PFSK-1 (cell line): ENCODE data around the gene SLC22A7. TPM values are rescaled to one million over a fixed set of nuclear protein-coding genes. Genes with fewer than 3 reads are reported as not detected.

Source experiments
- FOXP2 ChIP-seq: optimal IDR thresholded peaks from 2 replicates; pipeline ENCODE3; 2011; ENCODE audit warnings: borderline replicate concordance, control low read depth, inconsistent platforms; ENCODE audit not compliant: insufficient read depth; ENCODE audit errors: extremely low read length, extremely low read depth
- POLR2AphosphoS5 ChIP-seq: IDR thresholded peaks from 2 replicates; pipeline ENCODE4 v1.6.1; 2012; ENCODE audit warnings: low read depth, mild to moderate bottlenecking, control low read depth, low read length, moderate library complexity
- SIN3A ChIP-seq: IDR thresholded peaks from 2 replicates; pipeline ENCODE4 v1.6.1; 2012; ENCODE audit warnings: mild to moderate bottlenecking, low read length, moderate library complexity, borderline replicate concordance; ENCODE audit not compliant: insufficient read depth
- TAF1 ChIP-seq: IDR thresholded peaks from 2 replicates; pipeline ENCODE4 v1.6.1; 2012; ENCODE audit warnings: low read length, control low read depth, borderline replicate concordance; ENCODE audit not compliant: insufficient read depth
- polyA plus RNA-seq: library from polyadenylated mRNA; unstranded; fragments of >200 nt; gene quantifications from one replicate; pipeline ENCODE4 v1.2.1, GENCODE V29; 2012; ENCODE audit warnings: low read depth, missing spikeins; ENCODE audit not compliant: insufficient read length
- TF ChIP-seq, protein P1 (sequence below), 2 experiments: IDR thresholded peaks; 2 replicates each; pipeline versions ENCODE4 v1.6.1 to v1.8.0; 2011 to 2012; ENCODE audit warnings: low read depth in 2 of 2, low read length in 2 of 2, control low read depth in 1 of 2, inconsistent platforms in 1 of 2, mild to moderate bottlenecking in 1 of 2, moderate library complexity in 1 of 2; ENCODE audit not compliant: insufficient read depth in 1 of 2

SLC22A7 gene, protein sequence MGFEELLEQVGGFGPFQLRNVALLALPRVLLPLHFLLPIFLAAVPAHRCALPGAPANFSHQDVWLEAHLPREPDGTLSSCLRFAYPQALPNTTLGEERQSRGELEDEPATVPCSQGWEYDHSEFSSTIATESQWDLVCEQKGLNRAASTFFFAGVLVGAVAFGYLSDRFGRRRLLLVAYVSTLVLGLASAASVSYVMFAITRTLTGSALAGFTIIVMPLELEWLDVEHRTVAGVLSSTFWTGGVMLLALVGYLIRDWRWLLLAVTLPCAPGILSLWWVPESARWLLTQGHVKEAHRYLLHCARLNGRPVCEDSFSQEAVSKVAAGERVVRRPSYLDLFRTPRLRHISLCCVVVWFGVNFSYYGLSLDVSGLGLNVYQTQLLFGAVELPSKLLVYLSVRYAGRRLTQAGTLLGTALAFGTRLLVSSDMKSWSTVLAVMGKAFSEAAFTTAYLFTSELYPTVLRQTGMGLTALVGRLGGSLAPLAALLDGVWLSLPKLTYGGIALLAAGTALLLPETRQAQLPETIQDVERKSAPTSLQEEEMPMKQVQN
- polyA plus RNA-seq = not detected

DNA sequence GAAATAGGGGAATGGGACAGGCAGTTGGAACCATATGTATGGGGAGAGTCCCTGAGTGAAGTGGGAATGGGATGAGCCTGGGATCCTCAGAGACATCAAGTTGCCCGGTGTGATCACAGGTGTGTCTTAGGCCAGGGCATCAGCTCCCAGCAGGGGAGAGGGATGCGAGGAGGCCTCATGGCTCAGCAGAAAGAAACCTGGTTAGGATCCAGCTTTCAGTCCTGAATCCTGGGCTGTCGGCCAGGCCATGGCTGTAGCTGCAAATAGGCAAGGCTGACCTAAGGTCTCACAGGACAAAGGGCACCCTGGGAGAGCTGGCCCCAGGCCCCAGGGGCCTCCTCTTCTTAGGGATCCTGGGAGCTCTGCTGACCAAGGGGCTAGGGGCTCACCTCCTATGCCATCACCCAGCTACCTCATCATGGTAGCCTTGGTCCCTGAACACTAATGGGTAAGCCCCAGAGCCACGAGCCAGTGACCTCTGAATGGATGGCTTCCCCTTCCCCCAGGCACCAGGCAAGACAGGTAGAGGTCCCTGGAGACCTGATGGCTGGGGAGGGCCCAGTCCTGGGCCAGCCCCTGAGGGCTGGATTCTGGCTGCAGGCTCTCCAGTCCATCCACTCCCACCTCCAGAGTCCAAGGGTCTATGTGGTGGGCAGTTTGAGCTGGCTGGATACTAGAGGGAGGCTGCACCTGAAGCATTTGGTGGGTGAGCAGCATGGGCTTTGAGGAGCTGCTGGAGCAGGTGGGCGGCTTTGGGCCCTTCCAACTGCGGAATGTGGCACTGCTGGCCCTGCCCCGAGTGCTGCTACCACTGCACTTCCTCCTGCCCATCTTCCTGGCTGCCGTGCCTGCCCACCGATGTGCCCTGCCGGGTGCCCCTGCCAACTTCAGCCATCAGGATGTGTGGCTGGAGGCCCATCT lies at the start of gene SLC22A7:
SLC22A7 (plus strand) TSS at position 617 of the 921 bp plus-strand sequence; CDS start at position 716, 99 bp downstream.
- no peak for TF ChIP-seq FOXP2
- no peak for TF ChIP-seq POLR2AphosphoS5
- no peak for TF ChIP-seq SIN3A
- TF ChIP-seq TAF1 = no peak
- TF ChIP-seq, protein P1, sequence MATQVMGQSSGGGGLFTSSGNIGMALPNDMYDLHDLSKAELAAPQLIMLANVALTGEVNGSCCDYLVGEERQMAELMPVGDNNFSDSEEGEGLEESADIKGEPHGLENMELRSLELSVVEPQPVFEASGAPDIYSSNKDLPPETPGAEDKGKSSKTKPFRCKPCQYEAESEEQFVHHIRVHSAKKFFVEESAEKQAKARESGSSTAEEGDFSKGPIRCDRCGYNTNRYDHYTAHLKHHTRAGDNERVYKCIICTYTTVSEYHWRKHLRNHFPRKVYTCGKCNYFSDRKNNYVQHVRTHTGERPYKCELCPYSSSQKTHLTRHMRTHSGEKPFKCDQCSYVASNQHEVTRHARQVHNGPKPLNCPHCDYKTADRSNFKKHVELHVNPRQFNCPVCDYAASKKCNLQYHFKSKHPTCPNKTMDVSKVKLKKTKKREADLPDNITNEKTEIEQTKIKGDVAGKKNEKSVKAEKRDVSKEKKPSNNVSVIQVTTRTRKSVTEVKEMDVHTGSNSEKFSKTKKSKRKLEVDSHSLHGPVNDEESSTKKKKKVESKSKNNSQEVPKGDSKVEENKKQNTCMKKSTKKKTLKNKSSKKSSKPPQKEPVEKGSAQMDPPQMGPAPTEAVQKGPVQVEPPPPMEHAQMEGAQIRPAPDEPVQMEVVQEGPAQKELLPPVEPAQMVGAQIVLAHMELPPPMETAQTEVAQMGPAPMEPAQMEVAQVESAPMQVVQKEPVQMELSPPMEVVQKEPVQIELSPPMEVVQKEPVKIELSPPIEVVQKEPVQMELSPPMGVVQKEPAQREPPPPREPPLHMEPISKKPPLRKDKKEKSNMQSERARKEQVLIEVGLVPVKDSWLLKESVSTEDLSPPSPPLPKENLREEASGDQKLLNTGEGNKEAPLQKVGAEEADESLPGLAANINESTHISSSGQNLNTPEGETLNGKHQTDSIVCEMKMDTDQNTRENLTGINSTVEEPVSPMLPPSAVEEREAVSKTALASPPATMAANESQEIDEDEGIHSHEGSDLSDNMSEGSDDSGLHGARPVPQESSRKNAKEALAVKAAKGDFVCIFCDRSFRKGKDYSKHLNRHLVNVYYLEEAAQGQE (IDR thresholded peaks at IDR 0.05; ENCODE audit: insufficient read depth in 1 of 2, low read depth in 2 of 2, low read length in 2 of 2) = no peak

DNA sequence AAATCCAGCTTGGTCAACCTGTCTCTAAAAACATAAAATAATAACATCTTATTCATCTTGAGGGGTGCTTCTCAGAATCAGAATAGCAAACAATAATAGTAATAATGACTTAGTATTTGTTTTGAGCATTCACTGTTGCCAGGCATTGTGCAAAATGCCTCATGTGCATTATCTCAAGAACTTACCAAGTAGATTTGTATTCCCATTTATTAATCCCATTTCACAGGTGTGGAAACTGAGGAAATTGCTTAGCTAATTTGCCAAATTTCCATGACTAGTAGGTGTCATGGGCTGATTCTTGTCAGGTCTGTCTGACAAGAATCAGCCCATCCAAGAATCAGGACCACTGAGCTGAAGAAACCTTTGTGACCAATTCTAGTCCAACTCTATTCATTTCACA lies 49.3 kb upstream of the SLC22A7 start:
- TF ChIP-seq, protein P1 (IDR thresholded peaks at IDR 0.05; ENCODE audit: insufficient read depth in 1 of 2, low read depth in 2 of 2, low read length in 2 of 2) = no peak
- no peak for TF ChIP-seq TAF1
- TF ChIP-seq FOXP2 = no peak
- TF ChIP-seq POLR2AphosphoS5 = no peak
- TF ChIP-seq SIN3A = no peak

DNA sequence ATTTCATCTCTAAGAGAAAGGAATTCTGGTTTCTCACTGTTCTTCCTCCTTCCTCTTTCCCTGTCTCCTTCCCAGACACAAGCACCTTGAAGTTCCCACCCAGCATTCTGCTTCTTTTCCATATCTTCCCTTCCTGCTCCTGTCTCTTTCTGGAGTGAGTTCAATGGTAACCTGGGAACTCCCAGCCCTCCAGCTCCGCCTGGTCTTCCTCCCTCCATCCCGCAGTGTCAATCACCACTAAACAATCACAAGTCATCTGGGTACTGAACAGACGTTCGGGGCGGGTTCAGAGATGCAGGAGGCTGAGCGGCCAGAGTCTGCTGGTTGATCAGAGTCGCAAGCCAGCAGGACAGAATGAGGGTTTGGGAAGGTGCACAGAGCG lies 47.1 kb upstream of the SLC22A7 start:
- no peak for TF ChIP-seq POLR2AphosphoS5
- TF ChIP-seq SIN3A = no peak
- TF ChIP-seq TAF1 = no peak
- no peak for TF ChIP-seq FOXP2
- TF ChIP-seq, protein P1 (IDR thresholded peaks at IDR 0.05; ENCODE audit: insufficient read depth in 1 of 2, low read depth in 2 of 2, low read length in 2 of 2) = no peak

DNA sequence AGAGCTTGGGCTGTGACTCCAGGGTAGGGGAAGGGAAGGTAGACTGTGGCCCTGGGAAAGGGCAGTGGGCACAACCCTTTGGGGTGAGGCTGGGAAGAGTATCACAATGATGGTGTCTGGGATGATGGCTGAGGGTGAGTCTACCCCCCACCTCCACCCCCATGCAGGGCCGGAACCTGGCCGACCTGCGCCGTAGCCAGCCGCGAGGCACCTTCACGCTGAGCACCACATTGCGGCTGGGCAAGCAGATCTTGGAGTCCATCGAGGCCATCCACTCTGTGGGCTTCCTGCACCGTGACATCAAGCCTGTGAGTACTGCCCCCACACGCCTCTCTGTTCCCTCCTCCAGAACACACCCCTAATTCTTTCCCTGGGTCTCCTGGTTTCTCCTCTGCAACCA lies 44.7 kb upstream of the SLC22A7 start:
- TF ChIP-seq FOXP2 (no peak), POLR2AphosphoS5 (no peak), SIN3A (no peak), TAF1 (no peak)
- TF ChIP-seq, protein P1 (IDR thresholded peaks at IDR 0.05; ENCODE audit: insufficient read depth in 1 of 2, low read depth in 2 of 2, low read length in 2 of 2) = no peak
